Hepatocyte (in vitro differentiated cells): ENCODE data around the gene PNMA8C. TPM values are rescaled to one million over a fixed set of nuclear protein-coding genes. Genes with fewer than 3 reads are reported as not detected.

Experiments
- polyA plus RNA-seq: library from polyadenylated mRNA; unstranded; fragments of >200 nt; fragmentation: Nextera tagmentation; extraction: Ambion mirVana; gene quantifications from 2 replicates; pipeline ENCODE4 v1.2.1, GENCODE V29; 2016
- total RNA-seq: library from RNA; depleted of rRNA; stranded (reverse); fragments of >200 nt; gene quantifications from 2 replicates; pipeline ENCODE4 v1.2.3, GENCODE V29; 2014

PNMA8C gene
- total and polyA plus RNA-seq, 2 experiments from 2014 or later, result 0.27 TPM; not detected in 1

Other genes with a start within 250 kb of the PNMA8C start
- gene IGFL1, start 199.2 kb downstream of the PNMA8C start, total RNA-seq, result not detected in 2 replicates
- gene IGFL1, start 199.2 kb downstream of the PNMA8C start, polyA plus RNA-seq, result not detected in 2 replicates
- 54.6 and 56.8 TPM in 2 replicates for gene HIF3A, start 131.9 kb downstream of the PNMA8C start, total RNA-seq
- gene HIF3A, start 131.9 kb downstream of the PNMA8C start, polyA plus RNA-seq, result 145 and 149 TPM in 2 replicates
- 48.6 and 51.2 TPM in 2 replicates for gene PPP5C, start 81.8 kb downstream of the PNMA8C start, total RNA-seq
- 67.6 and 68.8 TPM in 2 replicates for gene PPP5C, start 81.8 kb downstream of the PNMA8C start, polyA plus RNA-seq
- gene CCDC8, start 15.4 kb downstream of the PNMA8C start, total RNA-seq, result 36.4 and 51.7 TPM in 2 replicates
- 46.8 and 55.9 TPM in 2 replicates for gene CCDC8, start 15.4 kb downstream of the PNMA8C start, polyA plus RNA-seq
- gene PNMA8A, start 42.6 kb upstream of the PNMA8C start, total RNA-seq, result 11.2 and 11.4 TPM in 2 replicates
- 5.5 and 6.4 TPM in 2 replicates for gene PNMA8A, start 42.6 kb upstream of the PNMA8C start, polyA plus RNA-seq
- 0.32 and 1.0 TPM in 2 replicates for gene PNMA8B, start 66.9 kb upstream of the PNMA8C start, total RNA-seq
- 0.50 and 0.57 TPM in 2 replicates for gene PNMA8B, start 66.9 kb upstream of the PNMA8C start, polyA plus RNA-seq
- gene CALM3, start 172.4 kb upstream of the PNMA8C start, total RNA-seq, result 185 and 246 TPM in 2 replicates
- gene CALM3, start 172.4 kb upstream of the PNMA8C start, polyA plus RNA-seq, result 220 and 237 TPM in 2 replicates
- gene PTGIR, start 196.2 kb upstream of the PNMA8C start, total RNA-seq, result 3.2 and 5.2 TPM in 2 replicates
- gene PTGIR, start 196.2 kb upstream of the PNMA8C start, polyA plus RNA-seq, result 3.4 and 4.8 TPM in 2 replicates
- not detected in 2 replicates for gene GNG8, start 207.3 kb upstream of the PNMA8C start, total RNA-seq
- 2.4 and 4.6 TPM in 2 replicates for gene GNG8, start 207.3 kb upstream of the PNMA8C start, polyA plus RNA-seq
- gene DACT3, start 232.2 kb upstream of the PNMA8C start, total RNA-seq, result 12.7 and 18.4 TPM in 2 replicates
- gene DACT3, start 232.2 kb upstream of the PNMA8C start, polyA plus RNA-seq, result 17.4 and 18.4 TPM in 2 replicates